MM.1S (cell line): ENCODE results near the gene MATK.

ENCODE experiments used
- DNase-seq: peaks from one replicate; pipeline ENCODE4 v3.0.0-alpha.2; 2015
- H2AFZ ChIP-seq: fragments of 300-600 bp; sonication (generic); 2 replicates; pipeline ENCODE4 v1.6.0; 2016; ENCODE audit warnings: antibody characterized with exemption, low read length
- H3F3A ChIP-seq: fragments of 300-600 bp; sonication (generic); 2 replicates; pipeline ENCODE4 v1.6.1; 2016; ENCODE audit warnings: mild to moderate bottlenecking, antibody characterized with exemption, low read length, moderate library complexity, mixed read lengths; ENCODE audit not compliant: insufficient read depth
- H3K27ac ChIP-seq: fragments of 300-600 bp; sonication (generic); 2 replicates; pipeline ENCODE4 v1.5.1; 2016; ENCODE audit warnings: mild to moderate bottlenecking, low read length
- H3K27me3 ChIP-seq: fragments of 300-600 bp; sonication (generic); replicated peaks from 2 replicates; pipeline ENCODE4 v1.6.0; 2016; ENCODE audit warnings: low read length; ENCODE audit not compliant: insufficient read depth
- H3K36me3 ChIP-seq: fragments of 300-600 bp; sonication (generic); replicated peaks from 2 replicates; pipeline ENCODE4 v1.6.1; 2016; ENCODE audit warnings: mild to moderate bottlenecking, low read length, mixed read lengths; ENCODE audit not compliant: insufficient read depth
- H3K4me1 ChIP-seq: fragments of 300-600 bp; sonication (generic); 2 replicates; pipeline ENCODE4 v1.6.1; 2016; ENCODE audit warnings: low read length, mixed read lengths
- H3K4me2 ChIP-seq: fragments of 300-600 bp; sonication (generic); 2 replicates; pipeline ENCODE4 v1.6.0; 2016; ENCODE audit warnings: low read depth, low read length
- H3K4me3 ChIP-seq: fragments of 300-600 bp; sonication (generic); 2 replicates; pipeline ENCODE4 v1.5.1; 2016; ENCODE audit warnings: low read length, mixed read lengths
- H3K79me2 ChIP-seq: fragments of 300-600 bp; sonication (generic); 2 replicates; pipeline ENCODE4 v1.6.1; 2016; ENCODE audit warnings: mixed run types, low read length, mixed read lengths
- H3K9ac ChIP-seq: fragments of 300-600 bp; sonication (generic); 2 replicates; pipeline ENCODE4 v1.6.1; 2016; ENCODE audit warnings: low read length, mixed read lengths
- H3K9me2 ChIP-seq: fragments of 300-600 bp; sonication (generic); replicated peaks from 2 replicates; pipeline ENCODE4 v1.6.1; 2016; ENCODE audit warnings: mild to moderate bottlenecking, low read length, mixed read lengths; ENCODE audit not compliant: insufficient read depth
- H3K9me3 ChIP-seq: fragments of 300-600 bp; sonication (generic); replicated peaks from 2 replicates; pipeline ENCODE4 v1.6.1; 2016; ENCODE audit warnings: mild to moderate bottlenecking, low read length, mixed read lengths; ENCODE audit not compliant: insufficient read depth
- H4K20me1 ChIP-seq: fragments of 300-600 bp; sonication (generic); 2 replicates; pipeline ENCODE4 v1.6.1; 2016; ENCODE audit warnings: mild to moderate bottlenecking, low read length, moderate library complexity, mixed read lengths; ENCODE audit not compliant: insufficient read depth
- CTCF ChIP-seq: fragments of 300-600 bp; sonication (generic); IDR thresholded peaks from 2 replicates; pipeline ENCODE4 v1.5.1; 2016; ENCODE audit warnings: antibody characterized with exemption, low read length, mixed read lengths
- EZH2 ChIP-seq: fragments of 300-600 bp; sonication (generic); optimal IDR thresholded peaks from 2 replicates; pipeline ENCODE3; 2017; ENCODE audit warnings: low read depth, mild to moderate bottlenecking, antibody characterized with exemption, low read length, mixed read lengths
- EZH2phosphoT487 ChIP-seq: fragments of 300-600 bp; sonication (generic); IDR thresholded peaks from 2 replicates; pipeline ENCODE4 v1.6.1; 2018; ENCODE audit warnings: antibody characterized with exemption, low read length

Gene MATK

GRCh38 chr19:3769494-3769893 lies 16.7 kb downstream of the MATK start:
- H2AFZ ChIP-seq: no peak overlapping the region
- H4K20me1 ChIP-seq: no peaks in the 10 kb centered on the region
- H3K4me1 ChIP-seq: no peaks in the 10 kb centered on the region
- H3K79me2 ChIP-seq: peaks cover 7% of the 10 kb centered on the region; the same call in 1 of the 2 replicates
- H3K27me3 ChIP-seq: peaks cover 14% of the 10 kb centered on the region
- H3K9me2 ChIP-seq: no peaks in the 10 kb centered on the region
- no peak overlapping the region for H3K4me2 ChIP-seq
- no peak overlapping the region for H3K4me3 ChIP-seq
- H3K27ac ChIP-seq: no peak overlapping the region
- no peaks in the 10 kb centered on the region for H3K36me3 ChIP-seq
- DNase-seq: no peak
- no peaks in the 10 kb centered on the region for H3F3A ChIP-seq
- no peak for TF ChIP-seq CTCF
- no peak overlapping the region for H3K9ac ChIP-seq
- no peaks in the 10 kb centered on the region for H3K9me3 ChIP-seq

- Histone ChIP-seq H3K4me2 (no peak overlapping the region), H3K9me3 (no peaks in the 10 kb centered on the region), H3K4me1 (no peaks in the 10 kb centered on the region), H3K9me2 (no peaks in the 10 kb centered on the region), H4K20me1 (no peaks in the 10 kb centered on the region), H3K79me2 (peaks cover 7% of the 10 kb centered on the region; the same call in 1 of the 2 replicates), H3K27me3 (peaks cover 6% of the 10 kb centered on the region; the same call in 1 of the 2 replicates), H2AFZ (no peak overlapping the region), H3K27ac (no peak overlapping the region), H3K36me3 (no peaks in the 10 kb centered on the region), H3K9ac (no peak overlapping the region), H3K4me3 (no peak overlapping the region), H3F3A (no peaks in the 10 kb centered on the region)
- TF ChIP-seq EZH2phosphoT487: no peak
- no peak for TF ChIP-seq CTCF
- no peak for TF ChIP-seq EZH2
- DNase-seq: no peak
Observed at GRCh38 chr19:3768748-3769099, 17.5 kb downstream of the MATK start.

GRCh38 chr19:3768015-3768747 lies 18.0 kb downstream of the MATK start:
- Histone ChIP-seq H3K79me2 (peaks cover 11% of the 10 kb centered on the region), H2AFZ (no peak overlapping the region), H3K27ac (no peak overlapping the region), H3K9me2 (no peaks in the 10 kb centered on the region), H3K4me2 (no peak overlapping the region), H3K27me3 (peaks cover 4% of the 10 kb centered on the region; the same call in 1 of the 2 replicates), H3K9me3 (no peaks in the 10 kb centered on the region), H3K9ac (no peak overlapping the region), H3K4me1 (no peaks in the 10 kb centered on the region), H4K20me1 (no peaks in the 10 kb centered on the region), H3K36me3 (no peaks in the 10 kb centered on the region), H3F3A (no peaks in the 10 kb centered on the region), H3K4me3 (no peak overlapping the region)
- TF ChIP-seq EZH2: no peak
- TF ChIP-seq CTCF: no peak
- TF ChIP-seq EZH2phosphoT487: no peak
- DNase-seq: no peak
